Dedifferentiated amniotic fluid mesenchymal stem cell (primary cell): ENCODE measurements around the gene BAIAP2.

Source experiments
- DNase-seq: peaks from one replicate; pipeline ENCODE4 v3.0.0-alpha.2; 2016; ENCODE audit errors: extremely low spot score

Gene BAIAP2

GRCh38 chr17:81090361-81091136 is 55.6 kb downstream of the BAIAP2 start:
- no peak for DNase-seq

GRCh38 chr17:81091154-81091553 is 56.2 kb downstream of the BAIAP2 start:
- no peak for DNase-seq

- no peak for DNase-seq
These were observed 57.0 kb downstream of the BAIAP2 start for GRCh38 chr17:81091774-81092517.

- no peak for DNase-seq
These were observed 57.7 kb downstream of the BAIAP2 start for GRCh38 chr17:81092518-81093095.

- no peak for DNase-seq
These were observed 58.9 kb downstream of the BAIAP2 start for GRCh38 chr17:81093619-81094508.

GRCh38 chr17:81094509-81095382 is 59.8 kb downstream of the BAIAP2 start:
- peak; percentile 97 for DNase-seq

- DNase-seq = peak; percentile 14
These were observed 60.4 kb downstream of the BAIAP2 start for GRCh38 chr17:81095383-81095762.

- no peak for DNase-seq
These were observed 61.8 kb downstream of the BAIAP2 start for GRCh38 chr17:81096741-81097133.

GRCh38 chr17:81097134-81097942 is 62.4 kb downstream of the BAIAP2 start:
- DNase-seq = peak; percentile 68

GRCh38 chr17:81097943-81098308 is 63.0 kb downstream of the BAIAP2 start:
- no peak for DNase-seq

GRCh38 chr17:81099888-81100287 is 64.9 kb downstream of the BAIAP2 start:
- no peak for DNase-seq

GRCh38 chr17:81100668-81101067 is 65.7 kb downstream of the BAIAP2 start:
- no peak for DNase-seq

GRCh38 chr17:81101614-81102306 is 66.8 kb downstream of the BAIAP2 start:
- peak; percentile 54 for DNase-seq

GRCh38 chr17:81102352-81102751 is 67.4 kb downstream of the BAIAP2 start:
- DNase-seq = no peak

GRCh38 chr17:81102869-81103268 is 67.9 kb downstream of the BAIAP2 start:
- no peak for DNase-seq

- no peak for DNase-seq
These were observed 68.4 kb downstream of the BAIAP2 start for GRCh38 chr17:81103379-81103778.

GRCh38 chr17:81106716-81107115 is 71.8 kb downstream of the BAIAP2 start:
- DNase-seq = no peak

- DNase-seq = no peak
These were observed 73.3 kb downstream of the BAIAP2 start for GRCh38 chr17:81108220-81108619.

- no peak for DNase-seq
These were observed 75.0 kb downstream of the BAIAP2 start for GRCh38 chr17:81109957-81110356.
